GM23248 (cell line): Measurements from ENCODE around the gene PITPNM2. TPM values are rescaled to one million over a fixed set of nuclear protein-coding genes. Genes with fewer than 3 reads are reported as not detected.

Source experiments
- DNase-seq: peaks from one replicate; pipeline ENCODE4 v3.0.0-alpha.2; 2015
- H2AFZ ChIP-seq: fragments of 200-600 bp; sonication (generic); 2 replicates; pipeline ENCODE4 v1.6.1; 2016; ENCODE audit warnings: antibody characterized with exemption
- H3F3A ChIP-seq: fragments of 200-600 bp; sonication (generic); 2 replicates; pipeline ENCODE4 v1.6.1; 2016; ENCODE audit warnings: mild to moderate bottlenecking, antibody characterized with exemption, mixed run types; ENCODE audit not compliant: insufficient read depth
- H3K27ac ChIP-seq: fragments of 200-600 bp; sonication (generic); 2 replicates; pipeline ENCODE4 v1.5.1; 2016; ENCODE audit warnings: mild to moderate bottlenecking
- H3K27me3 ChIP-seq: fragments of 200-600 bp; sonication (generic); replicated peaks from 2 replicates; pipeline ENCODE4 v1.6.1; 2016; ENCODE audit warnings: mild to moderate bottlenecking; ENCODE audit not compliant: insufficient read depth
- H3K36me3 ChIP-seq: fragments of 200-600 bp; sonication (generic); 2 replicates; pipeline ENCODE4 v1.6.1; 2016; ENCODE audit warnings: low read depth, mild to moderate bottlenecking
- H3K4me1 ChIP-seq: fragments of 200-600 bp; sonication (generic); 2 replicates; pipeline ENCODE4 v1.6.1; 2016; ENCODE audit warnings: mild to moderate bottlenecking; ENCODE audit not compliant: insufficient read depth
- H3K4me2 ChIP-seq: fragments of 200-600 bp; sonication (generic); one replicate; pipeline ENCODE4 v1.6.1; 2016; ENCODE audit warnings: mild to moderate bottlenecking; ENCODE audit not compliant: unreplicated experiment
- H3K4me3 ChIP-seq: fragments of 200-600 bp; sonication (generic); 2 replicates; pipeline ENCODE4 v1.5.1; 2016; ENCODE audit warnings: mild to moderate bottlenecking
- H3K79me2 ChIP-seq: fragments of 200-600 bp; sonication (generic); 2 replicates; pipeline ENCODE4 v1.6.1; 2016; ENCODE audit warnings: mild to moderate bottlenecking; ENCODE audit not compliant: insufficient read depth
- H3K9ac ChIP-seq: fragments of 200-600 bp; sonication (generic); 2 replicates; pipeline ENCODE4 v1.6.1; 2016; ENCODE audit warnings: mild to moderate bottlenecking
- H3K9me2 ChIP-seq: fragments of 200-600 bp; sonication (generic); 2 replicates; pipeline ENCODE4 v1.6.1; 2016; ENCODE audit warnings: mixed run types, mild to moderate bottlenecking, moderate library complexity; ENCODE audit not compliant: insufficient read depth
- H3K9me3 ChIP-seq: fragments of 200-600 bp; sonication (generic); one replicate; pipeline ENCODE4 v1.6.1; 2017; ENCODE audit warnings: low read depth
- H4K20me1 ChIP-seq: fragments of 200-600 bp; sonication (generic); 2 replicates; pipeline ENCODE4 v1.6.0; 2016; ENCODE audit not compliant: insufficient read depth
- EZH2 ChIP-seq: fragments of 200-600 bp; sonication (generic); IDR thresholded peaks from 2 replicates; pipeline ENCODE4 v1.6.1; 2018; ENCODE audit warnings: antibody characterized with exemption, mild to moderate bottlenecking; ENCODE audit not compliant: insufficient read depth, poor library complexity, severe bottlenecking
- EZH2phosphoT487 ChIP-seq: fragments of 200-600 bp; sonication (generic); IDR thresholded peaks from 2 replicates; pipeline ENCODE4 v1.6.1; 2018; ENCODE audit warnings: antibody characterized with exemption, moderate library complexity, mild to moderate bottlenecking, low read depth; ENCODE audit not compliant: insufficient read depth
- WGBS, 2 experiments: methylation state at CpG; one replicate each; pipeline ENCODE4 v1.1.6; 2015 to 2017; ENCODE audit warnings: low lambda C conversion rate in 2 of 2, low coverage in 1 of 2; ENCODE audit errors: missing lambda C conversion rate in 2 of 2; 5-methylcytosine and 5-hydroxymethylcytosine counted together
- in situ Hi-C: fragments of 300-500 bp; cut with MboI; formaldehyde crosslinking; loops from 2 replicates; pipeline ENCODE4 v1.15.0; 2020
- polyA plus RNA-seq: library from polyadenylated mRNA; unstranded; fragments of >200 nt; fragmentation: Nextera tagmentation; extraction: Ambion mirVana; gene quantifications from 2 replicates; pipeline ENCODE4 v1.2.1, GENCODE V29; 2016
- total RNA-seq: library from RNA; depleted of rRNA; stranded (reverse); fragments of >200 nt; shearing (Covaris generic); gene quantifications from 2 replicates; pipeline ENCODE4 v1.2.3, GENCODE V29; 2014

The PITPNM2 gene
- total and polyA plus RNA-seq, 2 experiments from 2014 or later: 0.63 to 2.1 TPM

DNA sequence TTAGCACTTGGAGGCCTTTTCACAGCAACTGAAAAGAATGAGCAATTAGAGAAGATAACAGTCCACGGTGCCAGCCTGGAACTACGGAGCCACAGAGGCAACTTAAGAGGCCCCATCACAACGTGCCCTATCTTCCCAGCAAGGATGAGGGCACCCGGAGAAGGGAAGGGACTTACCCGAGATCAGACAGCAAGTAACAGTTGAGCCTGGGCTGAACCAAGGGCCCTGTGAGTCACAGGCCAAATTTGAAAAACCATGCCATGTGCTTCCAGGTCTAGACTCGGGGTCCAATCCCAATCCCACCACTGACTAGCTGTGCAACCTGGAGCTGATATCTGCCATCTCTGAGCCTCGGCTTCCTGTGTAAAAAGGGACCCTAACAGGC is 42.2 kb downstream of the PITPNM2 start:
- no peak for DNase-seq
- H3K36me3 ChIP-seq: no peaks in the 10 kb centered on the region
- H3K4me3 ChIP-seq: no peak overlapping the region
- in situ Hi-C loops: no loop called here
- no peaks in the 10 kb centered on the region for H3K4me1 ChIP-seq
- no peak for TF ChIP-seq EZH2
- TF ChIP-seq EZH2phosphoT487: no peak
- no peak overlapping the region for H2AFZ ChIP-seq
- H3K9me3 ChIP-seq: no peaks in the 10 kb centered on the region
- WGBS, 2 experiments: 71 to 72% methylated on average over 7 of the region's 7 CpGs
- H3K27ac ChIP-seq: no peak overlapping the region
- H4K20me1 ChIP-seq: no peaks in the 10 kb centered on the region
- H3K27me3 ChIP-seq: no peaks in the 10 kb centered on the region
- H3K9me2 ChIP-seq: no peaks in the 10 kb centered on the region
- H3K79me2 ChIP-seq: peaks cover 6% of the 10 kb centered on the region
- no peak overlapping the region for H3K9ac ChIP-seq
- no peak overlapping the region for H3K4me2 ChIP-seq
- H3F3A ChIP-seq: no peaks in the 10 kb centered on the region

DNA sequence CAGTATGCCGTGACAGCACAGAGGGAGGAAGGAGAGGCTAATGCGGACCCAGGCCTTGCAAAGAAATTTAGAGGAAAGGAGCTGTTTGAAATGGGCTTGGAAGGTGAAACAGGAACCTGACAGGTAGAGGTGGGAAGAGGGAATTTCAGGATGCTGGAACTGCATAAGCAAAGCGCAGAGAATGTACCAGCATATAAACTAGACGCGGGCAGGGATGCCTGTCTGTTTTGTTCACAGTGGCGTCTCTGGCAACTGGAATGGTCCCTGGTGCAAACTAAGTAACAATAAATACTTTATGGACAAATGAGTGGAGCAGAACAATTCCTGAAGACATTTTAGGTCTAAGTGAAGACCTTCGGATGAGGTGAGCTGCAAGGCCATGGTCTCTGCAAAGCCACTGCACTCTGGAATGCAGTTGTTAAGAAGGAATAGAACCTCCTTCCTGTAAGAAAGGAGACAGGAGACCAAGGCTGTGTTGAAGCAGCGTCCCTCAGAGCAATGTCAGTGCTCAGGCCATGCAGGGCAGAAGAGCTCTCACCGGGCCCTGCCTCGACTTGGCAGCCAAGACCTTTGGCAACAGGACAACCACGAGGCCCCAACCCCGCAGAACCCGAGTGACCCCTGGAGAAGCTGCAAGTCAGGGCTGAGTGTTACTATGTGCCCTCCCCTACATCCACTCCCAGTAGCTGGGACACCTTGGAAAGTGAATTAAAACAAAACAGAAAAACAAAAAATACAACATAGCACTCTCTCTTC is 42.8 kb downstream of the PITPNM2 start:
- Histone ChIP-seq H4K20me1 (no peaks in the 10 kb centered on the region), H3K9me2 (no peaks in the 10 kb centered on the region), H3K79me2 (peaks cover 6% of the 10 kb centered on the region), H3F3A (no peaks in the 10 kb centered on the region), H3K4me1 (no peaks in the 10 kb centered on the region), H3K27me3 (no peaks in the 10 kb centered on the region), H3K9me3 (no peaks in the 10 kb centered on the region), H2AFZ (no peak overlapping the region), H3K4me3 (no peak overlapping the region), H3K36me3 (no peaks in the 10 kb centered on the region), H3K27ac (no peak overlapping the region), H3K9ac (no peak overlapping the region), H3K4me2 (no peak overlapping the region)
- 88 to 90% methylated on average over 13 of the region's 13 CpGs for WGBS, 2 experiments
- TF ChIP-seq EZH2phosphoT487: no peak
- TF ChIP-seq EZH2: no peak
- DNase-seq: no peak
- in situ Hi-C loops: no loop called here

DNA sequence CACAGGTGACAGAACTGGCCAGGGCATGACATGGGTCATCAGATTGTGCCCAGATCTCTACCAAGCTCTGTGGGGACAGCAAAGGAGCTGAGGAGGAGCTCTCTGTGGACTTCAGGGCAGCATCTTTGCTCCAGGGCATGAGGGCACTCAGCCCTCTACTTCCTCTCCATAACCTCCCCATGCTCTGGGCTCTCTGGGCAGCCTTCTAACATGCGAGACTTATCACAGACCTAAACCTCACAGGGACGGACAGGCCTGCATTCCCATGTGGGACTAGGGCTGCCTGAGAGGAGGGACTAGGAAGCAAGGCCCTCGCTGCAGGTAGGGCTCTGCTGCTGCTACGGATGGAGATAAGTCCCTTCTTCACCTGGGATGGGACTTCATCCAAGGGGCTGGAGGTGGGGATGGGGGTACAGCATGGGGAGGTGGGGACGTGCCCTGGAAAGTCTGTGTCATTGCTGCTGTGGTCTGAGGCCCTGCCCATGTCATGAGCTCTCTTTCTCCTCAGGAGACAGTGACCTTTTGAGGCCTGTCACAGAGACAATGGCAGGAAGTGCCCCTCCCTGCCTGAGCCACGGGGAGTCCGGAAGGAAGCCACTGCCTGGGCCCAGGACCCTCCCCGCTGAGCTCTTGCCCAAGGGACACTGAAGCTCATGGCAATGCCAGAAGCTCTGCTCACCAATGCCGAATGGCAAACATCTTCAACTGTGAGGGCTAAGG is 44.1 kb downstream of the PITPNM2 start:
- no peak for DNase-seq
- TF ChIP-seq EZH2 (no peak), EZH2phosphoT487 (no peak)
- Histone ChIP-seq H3K27me3 (no peaks in the 10 kb centered on the region), H3K36me3 (no peaks in the 10 kb centered on the region), H3K9me2 (no peaks in the 10 kb centered on the region), H3K4me3 (no peak overlapping the region), H2AFZ (no peak overlapping the region), H3K4me1 (no peaks in the 10 kb centered on the region), H3K9me3 (no peaks in the 10 kb centered on the region), H3K4me2 (no peak overlapping the region), H3K79me2 (peaks cover 6% of the 10 kb centered on the region), H3K27ac (no peak overlapping the region), H4K20me1 (no peaks in the 10 kb centered on the region), H3F3A (no peaks in the 10 kb centered on the region), H3K9ac (no peak overlapping the region)
- 94% methylated on average over 7 to 9 of the region's 9 CpGs for WGBS, 2 experiments
- in situ Hi-C loops: no loop called here

DNA sequence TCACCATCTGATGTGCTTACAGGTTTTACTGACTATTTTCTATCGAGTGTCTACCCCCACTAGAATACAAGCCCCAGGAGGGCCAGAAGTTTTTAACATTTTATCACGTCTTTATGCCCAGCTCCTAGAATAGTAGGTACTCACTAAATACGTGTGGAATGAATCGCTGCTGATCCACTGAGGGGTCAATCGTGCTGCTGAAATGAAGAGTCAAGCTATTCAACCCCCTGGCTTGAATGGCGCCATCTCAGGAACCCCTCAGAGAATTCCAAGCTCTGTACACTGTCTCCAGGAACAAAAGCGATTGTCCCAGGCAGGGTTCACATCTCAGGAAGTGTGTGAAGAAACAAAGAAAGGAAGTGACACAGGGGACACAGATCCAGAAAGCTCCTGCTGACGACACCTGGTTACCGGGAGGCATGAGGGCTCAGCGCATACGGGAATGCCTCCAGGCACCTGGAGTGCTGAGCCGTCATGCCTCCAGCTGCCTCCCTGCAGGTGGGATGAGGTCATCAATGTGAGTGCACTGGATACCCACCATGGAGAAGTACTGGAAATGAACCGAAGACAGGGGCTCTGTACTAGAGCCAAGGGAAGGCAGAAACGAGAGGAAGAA is 45.6 kb downstream of the PITPNM2 start:
- Histone ChIP-seq H3K4me2 (no peak overlapping the region), H3K9me3 (no peaks in the 10 kb centered on the region), H4K20me1 (no peaks in the 10 kb centered on the region; the same call in 1 of the 2 replicates), H3K79me2 (no peaks in the 10 kb centered on the region), H3K4me3 (no peak overlapping the region), H3K27me3 (no peaks in the 10 kb centered on the region), H3K27ac (no peak overlapping the region), H3K9ac (no peak overlapping the region), H3K4me1 (no peaks in the 10 kb centered on the region), H2AFZ (no peak overlapping the region), H3K9me2 (no peaks in the 10 kb centered on the region), H3F3A (no peaks in the 10 kb centered on the region), H3K36me3 (no peaks in the 10 kb centered on the region)
- WGBS, 2 experiments: 95 to 96% methylated on average over 13 to 14 of the region's 14 CpGs
- TF ChIP-seq EZH2phosphoT487 (no peak), EZH2 (no peak)
- no peak for DNase-seq
- in situ Hi-C loops: no loop called here
